ENCODE data around the gene ETS1. TPM values are rescaled to one million over a fixed set of nuclear protein-coding genes. Genes with fewer than 3 reads are reported as not detected.

Gene ETS1
- total and polyA plus RNA-seq, 11 donors = 18.4 to 101 (median 45.3) TPM

DNA sequence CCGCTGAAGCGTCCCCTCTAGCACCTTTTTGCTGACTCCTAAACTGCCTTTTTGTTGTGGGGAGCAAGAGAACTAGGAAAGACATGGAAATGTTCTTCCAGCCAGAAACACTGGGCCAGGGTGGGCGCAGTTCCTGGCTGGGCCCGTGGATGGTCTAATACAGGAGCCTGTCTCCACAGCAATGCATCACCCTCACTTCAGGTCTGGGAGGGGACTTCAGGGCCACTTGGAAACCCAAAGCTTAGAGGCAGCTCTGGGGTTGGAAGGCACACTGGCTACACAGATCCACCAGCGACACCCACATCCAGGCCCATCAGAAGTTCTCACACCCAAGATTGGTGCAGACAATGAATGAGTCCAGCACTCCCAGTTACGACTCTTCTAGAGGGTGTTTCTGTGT lies 120.3 kb downstream of the ETS1 start:
- H3K9me3 ChIP-seq = no peaks in the 10 kb centered on the region
- ATAC-seq (no peak), DNase-seq (no peak)
- no peak overlapping the region for H3K4me3 ChIP-seq
- intact Hi-C loops (cut with DNase I) = loop anchor here in 7 of 10 donors (5.0 to 10.0 kb wide), 10 partner anchors 35 to 175 kb away; no protein-coding TSS in a partner anchor
- 75 to 80% (median 76%) methylated on average over 5 to 6 of the region's 6 CpGs for WGBS, 4 donors
- TF ChIP-seq POLR2A (IDR thresholded peaks at IDR 0.05) = no peak
- TF ChIP-seq, protein P1, sequence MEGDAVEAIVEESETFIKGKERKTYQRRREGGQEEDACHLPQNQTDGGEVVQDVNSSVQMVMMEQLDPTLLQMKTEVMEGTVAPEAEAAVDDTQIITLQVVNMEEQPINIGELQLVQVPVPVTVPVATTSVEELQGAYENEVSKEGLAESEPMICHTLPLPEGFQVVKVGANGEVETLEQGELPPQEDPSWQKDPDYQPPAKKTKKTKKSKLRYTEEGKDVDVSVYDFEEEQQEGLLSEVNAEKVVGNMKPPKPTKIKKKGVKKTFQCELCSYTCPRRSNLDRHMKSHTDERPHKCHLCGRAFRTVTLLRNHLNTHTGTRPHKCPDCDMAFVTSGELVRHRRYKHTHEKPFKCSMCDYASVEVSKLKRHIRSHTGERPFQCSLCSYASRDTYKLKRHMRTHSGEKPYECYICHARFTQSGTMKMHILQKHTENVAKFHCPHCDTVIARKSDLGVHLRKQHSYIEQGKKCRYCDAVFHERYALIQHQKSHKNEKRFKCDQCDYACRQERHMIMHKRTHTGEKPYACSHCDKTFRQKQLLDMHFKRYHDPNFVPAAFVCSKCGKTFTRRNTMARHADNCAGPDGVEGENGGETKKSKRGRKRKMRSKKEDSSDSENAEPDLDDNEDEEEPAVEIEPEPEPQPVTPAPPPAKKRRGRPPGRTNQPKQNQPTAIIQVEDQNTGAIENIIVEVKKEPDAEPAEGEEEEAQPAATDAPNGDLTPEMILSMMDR (IDR thresholded peaks at IDR 0.05) = no peak
- H3K27me3 ChIP-seq = no peaks in the 10 kb centered on the region
- peaks cover 0 to 89% (median 52%) of the 10 kb centered on the region in 9 donors for H3K36me3 ChIP-seq
- peaks cover 14 to 97% (median 82%) of the 10 kb centered on the region in 12 donors for H3K4me1 ChIP-seq
- peak overlapping the region; percentile 26 to 83 (median 68) for H3K27ac ChIP-seq

DNA sequence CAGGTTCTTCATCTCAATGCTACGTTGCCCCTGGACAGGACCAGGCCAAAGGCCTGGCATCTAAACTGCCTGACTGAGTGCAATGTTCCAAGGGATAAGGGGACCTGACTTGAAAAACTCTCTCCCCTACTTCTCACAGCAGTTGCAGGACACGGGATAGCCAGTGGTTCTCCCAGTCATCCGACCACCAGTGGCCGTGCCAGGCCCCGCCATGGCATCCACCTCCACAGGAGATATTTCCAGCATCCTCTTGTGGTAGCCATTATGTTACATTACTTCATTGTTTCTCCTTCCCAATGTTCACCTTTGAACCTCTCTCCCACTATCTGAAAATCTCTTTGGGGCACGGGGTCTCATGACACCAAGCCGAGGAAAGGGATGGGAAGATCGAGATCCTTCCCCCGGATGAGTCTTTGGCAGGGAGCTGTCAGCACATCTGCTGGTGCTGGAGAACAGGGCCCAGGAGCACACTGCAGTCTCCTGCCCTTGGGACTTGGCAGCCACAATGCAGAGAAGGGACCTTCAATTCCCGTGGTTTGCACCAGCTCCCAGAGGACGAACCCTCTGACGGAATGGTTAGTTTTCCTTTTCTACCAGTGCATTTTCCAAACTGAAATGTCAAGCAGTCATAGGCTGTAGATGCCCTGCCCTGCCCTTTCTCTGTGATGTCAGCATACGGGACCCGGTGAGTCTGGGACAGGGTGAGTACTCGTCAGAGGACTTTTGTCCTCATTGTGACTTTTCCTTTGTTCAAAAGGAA lies 121.2 kb downstream of the ETS1 start:
- peak; percentile 45 to 75 (median 63) for DNase-seq
- WGBS, 4 donors = 30 to 38% (median 33%) methylated on average over 15 of the region's 15 CpGs
- ATAC-seq = peak; percentile 63 to 77 (median 66)
- TF ChIP-seq, protein P1 (IDR thresholded peaks at IDR 0.05) = no peak
- no peak for TF ChIP-seq POLR2A (IDR thresholded peaks at IDR 0.05)
- H3K27ac ChIP-seq = peak overlapping the region; percentile 43 to 83 (median 68)
- no peaks in the 10 kb centered on the region for H3K27me3 ChIP-seq
- peaks cover 0 to 89% (median 52%) of the 10 kb centered on the region in 9 donors for H3K36me3 ChIP-seq
- intact Hi-C loops (cut with DNase I) = loop anchor here in 7 of 10 donors (5.0 to 10.0 kb wide), 10 partner anchors 36 to 174 kb away; no protein-coding TSS in a partner anchor
- peak overlapping the region in 1 of 12 donors; percentile 1 for H3K4me3 ChIP-seq
- H3K4me1 ChIP-seq = peaks cover 14 to 88% (median 74%) of the 10 kb centered on the region in 12 donors
- no peaks in the 10 kb centered on the region for H3K9me3 ChIP-seq

DNA sequence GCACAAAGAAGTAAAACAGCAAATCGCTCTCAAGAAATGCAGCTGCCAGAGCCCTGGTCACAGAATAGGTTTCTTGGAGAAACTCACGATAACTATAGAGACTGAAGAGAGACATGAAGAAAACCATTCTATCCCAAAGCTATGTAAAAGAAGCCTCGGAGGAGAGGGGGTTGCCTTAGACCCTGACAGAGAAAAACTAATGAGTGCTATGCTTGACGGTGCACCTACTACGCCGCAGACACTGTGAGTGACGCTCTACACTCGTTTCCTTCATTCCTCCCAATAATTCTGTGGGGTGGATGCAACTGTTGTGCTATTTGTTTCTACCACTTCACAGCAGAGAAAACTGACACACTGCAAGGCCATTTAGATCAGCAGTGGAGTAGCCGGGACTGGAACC lies 121.8 kb downstream of the ETS1 start:
- ATAC-seq (no peak), DNase-seq (no peak)
- intact Hi-C loops (cut with DNase I) = loop anchor here in 7 of 10 donors (5.0 to 10.0 kb wide), 10 partner anchors 37 to 173 kb away; no protein-coding TSS in a partner anchor
- H3K27me3 ChIP-seq = no peaks in the 10 kb centered on the region
- peak overlapping the region; percentile 43 to 83 (median 68) for H3K27ac ChIP-seq
- peaks cover 14 to 82% (median 71%) of the 10 kb centered on the region in 12 donors for H3K4me1 ChIP-seq
- peak overlapping the region in 1 of 12 donors; percentile 1 for H3K4me3 ChIP-seq
- WGBS, 4 donors = 69 to 84% (median 76%) methylated on average over 9 of the region's 9 CpGs
- H3K36me3 ChIP-seq = peaks cover 0 to 89% (median 52%) of the 10 kb centered on the region in 9 donors
- H3K9me3 ChIP-seq = no peaks in the 10 kb centered on the region
- TF ChIP-seq POLR2A (IDR thresholded peaks at IDR 0.05) = no peak
- TF ChIP-seq, protein P1 (IDR thresholded peaks at IDR 0.05) = no peak

DNA sequence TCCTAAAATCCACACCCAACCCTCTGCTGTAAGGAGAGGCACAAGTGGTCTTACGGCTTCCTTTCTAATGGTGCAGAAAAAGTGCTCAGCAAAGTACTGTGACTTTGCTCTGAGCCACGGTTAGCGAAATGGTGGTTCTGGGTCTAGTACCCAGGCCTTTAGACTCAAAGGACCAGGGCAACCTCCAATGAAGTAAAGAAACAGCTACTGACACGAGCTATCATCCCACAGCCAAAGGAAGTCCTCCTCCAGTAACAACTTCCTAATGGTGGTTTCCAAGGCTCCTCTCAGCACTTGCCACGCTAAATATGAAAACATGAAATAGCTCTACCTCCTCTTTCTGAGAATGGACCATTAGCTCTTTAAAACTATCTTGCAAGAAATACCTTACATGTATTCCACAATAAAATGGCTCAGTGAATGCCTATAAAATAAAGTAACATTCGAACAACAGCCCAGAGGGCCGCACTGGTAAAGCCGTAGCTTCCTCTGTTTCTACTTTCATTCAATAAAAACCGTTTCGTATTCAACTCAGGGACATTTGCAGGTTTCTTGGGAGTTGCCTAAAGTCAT lies 122.4 kb downstream of the ETS1 start:
- Histone ChIP-seq H3K4me3 (peak overlapping the region in 1 of 12 donors; percentile 1), H3K27ac (peak overlapping the region in 11 of 12 donors; percentile 61 to 83 (median 71)), H3K36me3 (peaks cover 0 to 89% (median 52%) of the 10 kb centered on the region in 9 donors), H3K9me3 (no peaks in the 10 kb centered on the region), H3K4me1 (peaks cover 14 to 76% (median 71%) of the 10 kb centered on the region in 12 donors), H3K27me3 (no peaks in the 10 kb centered on the region)
- 64 to 74% (median 69%) methylated on average over 9 to 10 of the region's 10 CpGs for WGBS, 4 donors
- intact Hi-C loops (cut with DNase I) = loop anchor here in 7 of 10 donors (5.0 to 10.0 kb wide), 10 partner anchors 37 to 173 kb away; no protein-coding TSS in a partner anchor
- TF ChIP-seq, protein P1 (IDR thresholded peaks at IDR 0.05) = no peak
- no peak for TF ChIP-seq POLR2A (IDR thresholded peaks at IDR 0.05)
- no peak for DNase-seq
- no peak for ATAC-seq

Measured in heart left ventricle (tissue), 16 donors.